GM18505 (cell line): ENCODE results near the gene EPHB1.

Experiments
- ATAC-seq: cut with Tn5 transposase; IDR thresholded peaks from one replicate; pipeline ENCODE4 v1.9.1; 2021; ENCODE audit not compliant: unreplicated experiment
- POLR2A ChIP-seq: IDR thresholded peaks from 4 replicates; pipeline ENCODE4 v1.6.1; 2011; ENCODE audit warnings: borderline replicate concordance; ENCODE audit not compliant: insufficient read depth, insufficient read length; ENCODE audit errors: extremely low read depth

EPHB1 gene

GRCh38 chr3:135182364-135182998 is 387.4 kb downstream of the EPHB1 start:
- no peak for ATAC-seq
- TF ChIP-seq POLR2A = no peak

- TF ChIP-seq POLR2A = no peak
- ATAC-seq = no peak
These were observed 395.6 kb downstream of the EPHB1 start for GRCh38 chr3:135190658-135191057.

GRCh38 chr3:135191708-135192107 is 396.6 kb downstream of the EPHB1 start:
- TF ChIP-seq POLR2A = no peak
- ATAC-seq = no peak

- ATAC-seq = no peak
These were observed 397.9 kb downstream of the EPHB1 start for GRCh38 chr3:135192929-135193328.

GRCh38 chr3:135197246-135197645 is 402.2 kb downstream of the EPHB1 start:
- ATAC-seq = peak; percentile 58
- no peak for TF ChIP-seq POLR2A

More at GRCh38 chr3:135192929-135193328, 397.9 kb downstream of the EPHB1 start:
- no peak for TF ChIP-seq POLR2A

GRCh38 chr3:135197856-135198255 is 402.8 kb downstream of the EPHB1 start:
- no peak for ATAC-seq
- TF ChIP-seq POLR2A = no peak

GRCh38 chr3:135199137-135199536 is 404.1 kb downstream of the EPHB1 start:
- no peak for ATAC-seq
- TF ChIP-seq POLR2A = no peak

- ATAC-seq = no peak
- TF ChIP-seq POLR2A = no peak
These were observed 408.0 kb downstream of the EPHB1 start for GRCh38 chr3:135203026-135203425.

- ATAC-seq = no peak
- no peak for TF ChIP-seq POLR2A
These were observed 418.2 kb downstream of the EPHB1 start for GRCh38 chr3:135213213-135213612.

GRCh38 chr3:135213822-135214221 is 418.8 kb downstream of the EPHB1 start:
- no peak for TF ChIP-seq POLR2A
- no peak for ATAC-seq

GRCh38 chr3:135214400-135214799 is 419.3 kb downstream of the EPHB1 start:
- ATAC-seq = no peak
- no peak for TF ChIP-seq POLR2A

- ATAC-seq = no peak
- no peak for TF ChIP-seq POLR2A
These were observed 420.5 kb downstream of the EPHB1 start for GRCh38 chr3:135215516-135215915.

- TF ChIP-seq POLR2A = no peak
- ATAC-seq = no peak
These were observed 421.6 kb downstream of the EPHB1 start for GRCh38 chr3:135216659-135217058.

GRCh38 chr3:135217730-135218129 is 422.7 kb downstream of the EPHB1 start:
- no peak for ATAC-seq
- no peak for TF ChIP-seq POLR2A

- no peak for ATAC-seq
- TF ChIP-seq POLR2A = no peak
These were observed 423.2 kb downstream of the EPHB1 start for GRCh38 chr3:135218304-135218703.
